SU-DHL-6 (cell line): ENCODE results near the gene MACROH2A2.
"Not testable (repeated sequence)": the region's sequence is repeated elsewhere in the genome, so short reads cannot be mapped to it uniquely, and the experiment has no call there.

Source experiments
- H2AFZ ChIP-seq: fragments of 200-600 bp; sonication (generic); 2 replicates; pipeline ENCODE4 v1.6.1; 2014; ENCODE audit warnings: low read depth, mild to moderate bottlenecking, moderate library complexity, mixed read lengths, antibody characterized with exemption, low read length; ENCODE audit not compliant: severe bottlenecking
- H3F3A ChIP-seq: fragments of 200-600 bp; shearing (Covaris generic); 2 replicates; pipeline ENCODE4 v1.6.0; 2016; ENCODE audit warnings: antibody characterized with exemption, mild to moderate bottlenecking; ENCODE audit not compliant: insufficient read depth
- H3K27ac ChIP-seq: fragments of 200-600 bp; sonication (generic); 2 replicates; pipeline ENCODE4 v1.5.1; 2016; ENCODE audit warnings: low read depth, mild to moderate bottlenecking, low read length, moderate library complexity, mixed read lengths
- H3K27me3 ChIP-seq: fragments of 200-600 bp; sonication (generic), shearing (Covaris generic); 2 replicates; pipeline ENCODE4 v1.6.0; 2014; ENCODE audit warnings: mild to moderate bottlenecking, low read length
- H3K36me3 ChIP-seq: fragments of 200-600 bp; sonication (generic); 2 replicates; pipeline ENCODE4 v1.6.1; 2014; ENCODE audit warnings: mild to moderate bottlenecking, low read length, mixed read lengths
- H3K4me2 ChIP-seq: fragments of 300-600, 200-600 bp; shearing (Covaris generic), sonication (generic); 2 replicates; pipeline ENCODE4 v1.6.0; 2014; ENCODE audit warnings: low read length, low read depth, mild to moderate bottlenecking; ENCODE audit not compliant: poor library complexity, severe bottlenecking
- H3K4me3 ChIP-seq: fragments of 200-600 bp; sonication (generic); 2 replicates; pipeline ENCODE4 v1.5.1; 2014; ENCODE audit warnings: antibody characterized with exemption, low read length, mild to moderate bottlenecking, mixed read lengths; ENCODE audit not compliant: insufficient read depth, poor library complexity, severe bottlenecking
- H3K79me2 ChIP-seq: fragments of 200-600 bp; sonication (generic); 2 replicates; pipeline ENCODE4 v1.6.1; 2014; ENCODE audit warnings: mild to moderate bottlenecking, low read length, moderate library complexity; ENCODE audit not compliant: insufficient read depth
- H3K9ac ChIP-seq: fragments of 200-600 bp; sonication (generic); 2 replicates; pipeline ENCODE4 v1.7.0; 2014; ENCODE audit warnings: mild to moderate bottlenecking, low read length
- H3K9me2 ChIP-seq: fragments of 200-600 bp; sonication (generic); replicated peaks from 2 replicates; pipeline ENCODE4 v1.6.1; 2014; ENCODE audit warnings: low read length; ENCODE audit not compliant: insufficient read depth
- H3K9me3 ChIP-seq: fragments of 200-600 bp; sonication (generic); 2 replicates; pipeline ENCODE4 v1.6.1; 2014; ENCODE audit warnings: low read length, mixed read lengths; ENCODE audit not compliant: insufficient read depth
- H4K20me1 ChIP-seq: fragments of 200-600 bp; sonication (generic); 2 replicates; pipeline ENCODE4 v1.6.1; 2014; ENCODE audit warnings: low read depth, mild to moderate bottlenecking, antibody characterized with exemption, low read length, moderate library complexity, mixed read lengths
- EZH2phosphoT487 ChIP-seq: fragments of 200-600 bp; sonication (generic), shearing (Covaris generic); conservative IDR thresholded peaks from 2 replicates; pipeline ENCODE4 v1.6.1; 2018; ENCODE audit warnings: mild to moderate bottlenecking, antibody characterized with exemption, low read length, moderate library complexity, mixed read lengths
- TF ChIP-seq, protein P1 (sequence below): fragments of 200-600 bp; sonication (generic); IDR thresholded peaks from one replicate; pipeline ENCODE4 v1.5.1; 2017; ENCODE audit warnings: antibody characterized with exemption, mild to moderate bottlenecking, low read length, moderate library complexity; ENCODE audit not compliant: insufficient read depth, poor library complexity, severe bottlenecking

The MACROH2A2 gene

DNA sequence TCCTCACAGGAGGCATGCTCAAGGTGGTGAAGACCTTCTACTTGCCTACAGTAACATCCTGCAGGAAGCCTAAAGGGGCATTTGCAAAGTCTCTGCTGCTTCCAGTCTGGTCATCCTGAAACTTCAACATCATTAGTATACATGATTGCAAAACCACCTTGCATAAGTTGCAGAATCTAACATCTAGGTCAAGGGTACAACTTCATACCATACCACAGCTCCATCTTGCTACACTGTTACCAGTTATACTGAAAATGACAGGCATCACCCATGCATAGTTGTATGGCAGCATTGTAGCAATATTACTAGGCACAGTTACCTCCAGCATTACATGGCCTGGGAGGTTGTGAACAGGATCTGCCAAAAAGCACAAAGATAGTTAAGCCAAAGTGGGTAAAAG lies 13.7 kb upstream of the MACROH2A2 start:
- TF ChIP-seq, protein P1, sequence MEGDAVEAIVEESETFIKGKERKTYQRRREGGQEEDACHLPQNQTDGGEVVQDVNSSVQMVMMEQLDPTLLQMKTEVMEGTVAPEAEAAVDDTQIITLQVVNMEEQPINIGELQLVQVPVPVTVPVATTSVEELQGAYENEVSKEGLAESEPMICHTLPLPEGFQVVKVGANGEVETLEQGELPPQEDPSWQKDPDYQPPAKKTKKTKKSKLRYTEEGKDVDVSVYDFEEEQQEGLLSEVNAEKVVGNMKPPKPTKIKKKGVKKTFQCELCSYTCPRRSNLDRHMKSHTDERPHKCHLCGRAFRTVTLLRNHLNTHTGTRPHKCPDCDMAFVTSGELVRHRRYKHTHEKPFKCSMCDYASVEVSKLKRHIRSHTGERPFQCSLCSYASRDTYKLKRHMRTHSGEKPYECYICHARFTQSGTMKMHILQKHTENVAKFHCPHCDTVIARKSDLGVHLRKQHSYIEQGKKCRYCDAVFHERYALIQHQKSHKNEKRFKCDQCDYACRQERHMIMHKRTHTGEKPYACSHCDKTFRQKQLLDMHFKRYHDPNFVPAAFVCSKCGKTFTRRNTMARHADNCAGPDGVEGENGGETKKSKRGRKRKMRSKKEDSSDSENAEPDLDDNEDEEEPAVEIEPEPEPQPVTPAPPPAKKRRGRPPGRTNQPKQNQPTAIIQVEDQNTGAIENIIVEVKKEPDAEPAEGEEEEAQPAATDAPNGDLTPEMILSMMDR: no peak
- TF ChIP-seq EZH2phosphoT487: no peak
- Histone ChIP-seq H3K79me2 (no peaks in the 10 kb centered on the region), H3K9me3 (0 out of 2 replicates have a peak, but pooled peaks cover 6% of the 10 kb centered on the region), H3K27me3 (no peaks in the 10 kb centered on the region), H3K9me2 (no peaks in the 10 kb centered on the region), H3F3A (no peaks in the 10 kb centered on the region), H3K4me2 (no peak overlapping the region), H3K36me3 (no peaks in the 10 kb centered on the region), H3K9ac (no peak overlapping the region), H4K20me1 (no peaks in the 10 kb centered on the region), H3K4me3 (no peak overlapping the region), H2AFZ (no peak overlapping the region), H3K27ac (no peak overlapping the region)

- no peak overlapping the region for H3K27ac ChIP-seq
- TF ChIP-seq, protein P1: no peak
- no peak for TF ChIP-seq EZH2phosphoT487
- no peaks in the 10 kb centered on the region for H3K79me2 ChIP-seq
- H3K9ac ChIP-seq: no peak overlapping the region
- H3F3A ChIP-seq: no peaks in the 10 kb centered on the region
- no peaks in the 10 kb centered on the region for H3K27me3 ChIP-seq
- no peaks in the 10 kb centered on the region for H3K36me3 ChIP-seq
- no peak overlapping the region for H3K4me2 ChIP-seq
- H3K9me2 ChIP-seq: no peaks in the 10 kb centered on the region
- H3K9me3 ChIP-seq: 0 out of 2 replicates have a peak, but pooled peaks cover 6% of the 10 kb centered on the region
- no peaks in the 10 kb centered on the region for H4K20me1 ChIP-seq
- H2AFZ ChIP-seq: no peak overlapping the region
- H3K4me3 ChIP-seq: no peak overlapping the region
Observed at GRCh38 chr10:70041016-70041415, 11.6 kb upstream of the MACROH2A2 start.

DNA sequence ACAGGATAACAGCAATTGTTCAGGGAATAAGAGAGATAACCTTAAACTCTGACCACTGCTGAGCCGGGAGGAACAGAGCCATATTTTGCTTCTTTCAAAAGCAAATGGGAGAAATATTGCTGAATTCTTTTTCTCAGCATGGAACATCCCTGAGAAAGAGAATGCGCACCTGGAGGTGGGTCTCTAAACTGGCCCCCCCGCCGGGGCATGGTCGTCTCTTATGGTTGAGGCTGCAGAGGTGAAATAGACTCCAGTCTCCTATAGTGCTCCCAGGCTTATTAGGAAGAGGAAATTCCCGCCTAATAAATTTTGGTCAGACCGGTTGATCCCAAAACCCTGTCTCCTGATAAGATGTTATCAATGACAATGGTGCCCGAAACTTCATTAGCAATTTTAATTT lies 10.9 kb upstream of the MACROH2A2 start:
- H3K4me3 ChIP-seq, H3K9me3 ChIP-seq, H3K27ac ChIP-seq, H3F3A ChIP-seq, H3K36me3 ChIP-seq, H3K79me2 ChIP-seq, H3K4me2 ChIP-seq, H2AFZ ChIP-seq, H3K27me3 ChIP-seq, H3K9me2 ChIP-seq, H4K20me1 ChIP-seq, H3K9ac ChIP-seq: not testable (repeated sequence)

DNA sequence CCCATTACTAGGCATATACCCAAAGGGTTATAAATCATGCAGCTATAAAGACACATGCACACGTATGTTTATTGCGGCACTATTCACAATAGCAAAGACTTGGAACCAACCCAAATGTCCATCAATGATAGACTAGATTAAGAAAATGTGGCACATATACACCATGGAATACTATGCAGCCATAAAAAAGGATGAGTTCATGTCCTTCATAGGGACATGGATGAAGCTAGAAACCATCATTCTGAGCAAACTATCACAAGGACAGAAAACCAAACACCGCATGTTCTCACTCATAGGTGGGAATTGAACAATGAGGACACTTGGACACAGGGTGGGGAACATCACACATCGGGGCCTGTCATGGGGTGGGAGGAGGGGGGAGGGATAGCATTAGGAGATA lies 5.6 kb upstream of the MACROH2A2 start:
- not testable (repeated sequence) for H3K4me3 ChIP-seq, H3K4me2 ChIP-seq, H4K20me1 ChIP-seq, H3K27ac ChIP-seq, H2AFZ ChIP-seq, H3F3A ChIP-seq, H3K27me3 ChIP-seq, H3K79me2 ChIP-seq, H3K9ac ChIP-seq, H3K9me2 ChIP-seq, H3K36me3 ChIP-seq, H3K9me3 ChIP-seq
